ENCODE data around the gene AP1M1. TPM values are rescaled to one million over a fixed set of nuclear protein-coding genes. Genes with fewer than 3 reads are reported as not detected.

AP1M1 gene
- total RNA-seq, 6 experiments from 2014 or later: 83.1 to 97.6 (median 93.3) TPM

GRCh38 chr19:16265205-16265604 lies 67.5 kb downstream of the AP1M1 start:
- H3K4me1 Mint-ChIP-seq (ENCODE audit: low read depth): no peaks in the 10 kb centered on the region
- no peak for TF ChIP-seq CTCF (IDR thresholded peaks at IDR 0.05)
- peaks cover 4% of the 10 kb centered on the region; the same call in 1 of the 2 replicates for H3K9me3 Mint-ChIP-seq
- no peaks in the 10 kb centered on the region for H3K36me3 Mint-ChIP-seq (ENCODE audit: low read depth)
- no peak for DNase-seq
- H3K4me3 Mint-ChIP-seq: no peak overlapping the region
- H3K27ac Mint-ChIP-seq: no peak overlapping the region
- H3K27me3 Mint-ChIP-seq (ENCODE audit: insufficient read depth): peaks cover 33% of the 10 kb centered on the region

- DNase-seq: no peak
- H3K4me1 Mint-ChIP-seq (ENCODE audit: low read depth): no peaks in the 10 kb centered on the region
- no peak for TF ChIP-seq CTCF (IDR thresholded peaks at IDR 0.05)
- no peak overlapping the region for H3K27ac Mint-ChIP-seq
- peaks cover 33% of the 10 kb centered on the region for H3K27me3 Mint-ChIP-seq (ENCODE audit: insufficient read depth)
- H3K9me3 Mint-ChIP-seq: peaks cover 4% of the 10 kb centered on the region; the same call in 1 of the 2 replicates
- H3K4me3 Mint-ChIP-seq: no peak overlapping the region
- H3K36me3 Mint-ChIP-seq (ENCODE audit: low read depth): no peaks in the 10 kb centered on the region
These were observed 68.3 kb downstream of the AP1M1 start for GRCh38 chr19:16265890-16266585.

GRCh38 chr19:16266586-16266942 lies 68.9 kb downstream of the AP1M1 start:
- Mint-ChIP-seq H3K36me3 (ENCODE audit: low read depth) (no peaks in the 10 kb centered on the region), H3K27me3 (ENCODE audit: insufficient read depth) (peaks cover 31% of the 10 kb centered on the region), H3K4me1 (ENCODE audit: low read depth) (no peaks in the 10 kb centered on the region), H3K27ac (no peak overlapping the region), H3K9me3 (peaks cover 4% of the 10 kb centered on the region; the same call in 1 of the 2 replicates), H3K4me3 (no peak overlapping the region)
- DNase-seq: no peak
- no peak for TF ChIP-seq CTCF (IDR thresholded peaks at IDR 0.05)

GRCh38 chr19:16268676-16269319 lies 71.1 kb downstream of the AP1M1 start:
- no peak overlapping the region for H3K4me3 Mint-ChIP-seq
- no peak for TF ChIP-seq CTCF (IDR thresholded peaks at IDR 0.05)
- H3K36me3 Mint-ChIP-seq (ENCODE audit: low read depth): no peaks in the 10 kb centered on the region
- no peak overlapping the region for H3K27ac Mint-ChIP-seq
- H3K9me3 Mint-ChIP-seq: peaks cover 4% of the 10 kb centered on the region; the same call in 1 of the 2 replicates
- no peaks in the 10 kb centered on the region for H3K4me1 Mint-ChIP-seq (ENCODE audit: low read depth)
- peaks cover 25% of the 10 kb centered on the region for H3K27me3 Mint-ChIP-seq (ENCODE audit: insufficient read depth)
- DNase-seq: no peak

GRCh38 chr19:16272945-16273344 lies 75.2 kb downstream of the AP1M1 start:
- DNase-seq: no peak
- Mint-ChIP-seq H3K9me3 (no peaks in the 10 kb centered on the region), H3K27ac (no peak overlapping the region), H3K4me1 (ENCODE audit: low read depth) (0 out of 2 replicates have a peak, but pooled peaks cover 5% of the 10 kb centered on the region), H3K4me3 (no peak overlapping the region), H3K27me3 (ENCODE audit: insufficient read depth) (peaks cover 23% of the 10 kb centered on the region), H3K36me3 (ENCODE audit: low read depth) (no peaks in the 10 kb centered on the region)
- TF ChIP-seq CTCF (IDR thresholded peaks at IDR 0.05): no peak

Measured in HFFc6 (cell line).